Brain microvascular endothelial cell (primary cell): Measurements from ENCODE around the gene ALKBH3.

Source experiments
- DNase-seq: peaks from one replicate; pipeline ENCODE4 v3.0.0-alpha.2; 2020
- H3K27ac ChIP-seq: fragments of 250-450 bp; sonication (Bioruptor Pico); 2 replicates; pipeline ENCODE4 v1.5.1; 2020; ENCODE audit warnings: mild to moderate bottlenecking, moderate library complexity
- H3K27me3 ChIP-seq: fragments of 250-450 bp; sonication (Bioruptor Pico); replicated peaks from 2 replicates; pipeline ENCODE4 v1.5.1; 2020; ENCODE audit warnings: mild to moderate bottlenecking
- H3K36me3 ChIP-seq: fragments of 250-450 bp; sonication (Bioruptor Pico); replicated peaks from 2 replicates; pipeline ENCODE4 v1.5.1; 2020; ENCODE audit warnings: mild to moderate bottlenecking
- H3K4me3 ChIP-seq: 2 replicates; pipeline ENCODE4 v1.5.1; 2011; ENCODE audit warnings: low read depth, mild to moderate bottlenecking, control low read depth, low read length, moderate library complexity
- CTCF ChIP-seq: IDR thresholded peaks from 2 replicates; pipeline ENCODE4 v1.5.1; 2011; ENCODE audit warnings: low read depth, mild to moderate bottlenecking, moderate library complexity, low read length, control low read depth, inconsistent platforms; ENCODE audit errors: missing control alignments
- in situ Hi-C: cut with HindIII; loops from 2 replicates; pipeline ENCODE4 v1.10.0; 2017; ENCODE audit warnings: low sequenced_read_pairs, low pct_ligation_motif_present

Gene ALKBH3

GRCh38 chr11:43951231-43951630, 70.6 kb downstream of the ALKBH3 start:
- no peak for TF ChIP-seq CTCF
- in situ Hi-C loops, result no loop called here
- H3K4me3 ChIP-seq, result no peak overlapping the region
- H3K27ac ChIP-seq, result no peak overlapping the region
- no peak for DNase-seq
- no peaks in the 10 kb centered on the region for H3K36me3 ChIP-seq
- no peaks in the 10 kb centered on the region for H3K27me3 ChIP-seq

GRCh38 chr11:43952020-43952400, 71.4 kb downstream of the ALKBH3 start:
- H3K27ac ChIP-seq, result no peak overlapping the region
- DNase-seq, result no peak
- in situ Hi-C loops, result no loop called here
- H3K4me3 ChIP-seq, result no peak overlapping the region
- no peak for TF ChIP-seq CTCF
- H3K27me3 ChIP-seq, result no peaks in the 10 kb centered on the region
- no peaks in the 10 kb centered on the region for H3K36me3 ChIP-seq

- no peak for TF ChIP-seq CTCF
- H3K27ac ChIP-seq, result no peak overlapping the region
- H3K4me3 ChIP-seq, result no peak overlapping the region
- no peaks in the 10 kb centered on the region for H3K36me3 ChIP-seq
- no peak for DNase-seq
- no peaks in the 10 kb centered on the region for H3K27me3 ChIP-seq
- in situ Hi-C loops, result no loop called here
Observed at GRCh38 chr11:43952401-43953342, 72.0 kb downstream of the ALKBH3 start.

- TF ChIP-seq CTCF, result no peak
- Histone ChIP-seq H3K4me3 (no peak overlapping the region), H3K27ac (no peak overlapping the region), H3K36me3 (no peaks in the 10 kb centered on the region), H3K27me3 (no peaks in the 10 kb centered on the region)
- DNase-seq, result no peak
- in situ Hi-C loops, result no loop called here
Observed at GRCh38 chr11:43953521-43953920, 72.9 kb downstream of the ALKBH3 start.

- no peak overlapping the region for H3K27ac ChIP-seq
- no peak for TF ChIP-seq CTCF
- no peak overlapping the region for H3K4me3 ChIP-seq
- no peaks in the 10 kb centered on the region for H3K36me3 ChIP-seq
- DNase-seq, result no peak
- no peaks in the 10 kb centered on the region for H3K27me3 ChIP-seq
- in situ Hi-C loops, result no loop called here
Observed at GRCh38 chr11:43954241-43954640, 73.6 kb downstream of the ALKBH3 start.
